Activated T-helper 1 cell treated with Interleukin-2 at 50 U/mL for 16 hours (primary cell): Measurements from ENCODE around the gene PROX2.
A peak's percentile ranks its signal among the peaks of the same experiment; 100 is the strongest.

Experiments used
- DNase-seq: peaks from one replicate; pipeline ENCODE4 v3.0.0-alpha.2; 2020; ENCODE audit warnings: low read depth

Gene PROX2

GRCh38 chr14:74875941-74876913 is at the start of gene PROX2:
PROX2 (minus strand) TSS chr14:74876145; CDS start chr14:74863834, 12,311 bp downstream.
- peak; percentile 7 for DNase-seq

DNA sequence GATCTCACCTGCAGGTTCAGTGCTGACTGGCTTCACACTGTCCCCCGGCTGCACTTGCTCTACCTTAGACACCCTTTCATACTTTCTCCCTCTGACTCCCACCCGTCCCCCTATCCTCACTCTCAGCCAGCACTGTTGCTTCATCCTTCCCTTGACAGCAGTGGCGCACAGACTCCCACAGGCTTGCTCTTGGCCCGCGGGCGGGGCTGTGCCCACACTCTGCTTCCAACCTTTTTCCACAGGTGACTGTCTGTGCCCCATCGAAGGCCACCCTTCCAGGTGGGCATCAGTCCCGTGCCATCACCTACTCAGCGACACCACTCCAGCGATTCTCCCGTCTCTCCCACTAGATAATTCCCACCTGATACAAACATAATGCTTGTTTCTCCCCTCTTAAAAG is 48.1 kb upstream of the PROX2 start:
- DNase-seq, result no peak

GRCh38 chr14:74922752-74923401 is 46.9 kb upstream of the PROX2 start, which contains the start of gene RPS6KL1:
RPS6KL1 (minus strand) TSS chr14:74923260; CDS start chr14:74921541, 1,719 bp downstream.
- DNase-seq, result peak; percentile 51

- no peak for DNase-seq
Observed at GRCh38 chr14:74921987-74922751, 46.2 kb upstream of the PROX2 start.

GRCh38 chr14:74921053-74921620 is 45.2 kb upstream of the PROX2 start:
- DNase-seq, result no peak

DNA sequence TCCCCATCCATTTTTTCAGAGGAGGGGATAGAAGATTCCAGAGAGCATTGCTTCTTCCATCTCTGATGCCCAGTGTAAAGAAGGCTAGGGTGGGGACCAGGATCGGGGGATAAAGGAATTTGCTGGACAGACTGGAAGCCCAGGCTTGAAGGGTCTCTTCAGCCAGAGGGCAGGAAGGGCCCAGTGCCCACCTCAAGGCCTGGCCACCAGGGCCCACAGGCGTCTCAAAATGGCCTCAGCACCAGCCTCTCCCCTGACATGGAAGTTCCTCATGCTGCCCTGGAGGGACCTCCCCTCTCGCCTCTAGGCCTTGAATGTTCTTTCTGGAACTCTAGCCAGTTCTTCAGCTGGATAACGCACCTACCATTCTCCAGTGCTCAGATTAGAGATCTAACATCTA is 44.3 kb upstream of the PROX2 start:
- DNase-seq, result no peak

DNA sequence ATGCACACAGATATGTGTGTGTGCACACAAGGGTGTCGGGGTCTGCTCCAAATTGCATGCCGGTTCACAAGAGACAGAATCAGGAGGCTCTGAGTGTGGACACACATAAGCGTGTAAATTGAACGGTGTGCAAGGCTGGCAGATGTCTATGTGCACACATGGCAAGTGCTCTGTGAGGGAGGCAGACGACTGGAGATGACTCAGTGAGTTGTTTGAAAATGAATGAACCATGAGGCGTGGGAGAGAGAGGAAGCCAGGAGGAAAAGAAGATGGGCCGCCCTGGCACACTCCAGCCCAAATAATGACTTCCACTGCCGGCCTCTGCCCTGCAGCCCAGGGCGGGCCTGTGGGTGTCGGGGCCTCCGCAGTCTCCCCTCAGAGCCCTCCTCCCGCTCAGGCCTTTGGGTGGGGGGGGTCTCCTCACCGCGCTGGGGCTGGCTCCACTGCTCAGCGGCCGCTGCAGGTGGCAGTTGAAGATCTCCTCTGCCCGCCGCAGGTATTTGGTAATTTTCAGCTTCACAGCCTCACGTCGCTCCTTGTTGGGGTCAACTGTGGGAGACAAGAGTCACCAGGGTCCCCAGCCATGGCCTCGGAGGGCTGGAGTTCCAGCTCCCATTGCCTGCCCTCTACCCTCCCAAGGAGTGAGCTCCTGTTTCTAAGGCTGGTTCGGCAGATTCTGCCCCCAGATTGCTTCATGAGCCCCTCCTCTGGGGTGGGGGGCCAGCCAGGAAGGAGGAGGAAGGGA is 43.6 kb upstream of the PROX2 start:
- DNase-seq, result no peak

- DNase-seq, result no peak
Observed at GRCh38 chr14:74918380-74918779, 42.4 kb upstream of the PROX2 start.

DNA sequence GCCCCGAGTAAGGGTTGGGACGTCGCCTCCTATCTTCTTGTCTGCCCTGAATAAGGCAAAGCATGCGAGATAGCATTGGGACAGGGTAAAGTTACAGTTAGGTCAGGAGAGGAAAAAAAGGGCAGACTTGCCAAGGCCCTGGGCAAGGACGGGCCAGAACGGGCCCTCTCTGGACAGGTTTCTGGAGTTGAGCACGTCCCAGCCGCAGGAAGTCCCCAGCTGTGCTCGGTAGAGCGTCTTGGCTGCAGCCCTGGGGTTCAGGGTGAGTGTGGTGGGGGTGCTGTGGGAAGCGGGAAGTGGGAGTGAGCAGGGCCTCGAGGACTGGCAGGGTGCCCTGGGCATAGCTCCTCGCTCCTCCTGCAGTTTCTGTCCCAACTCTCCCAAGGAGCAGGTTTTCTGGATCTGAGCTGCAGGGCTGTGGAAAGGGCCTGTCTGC is 41.7 kb upstream of the PROX2 start:
- no peak for DNase-seq

GRCh38 chr14:74917178-74917543 is 41.2 kb upstream of the PROX2 start:
- DNase-seq, result no peak

- DNase-seq, result no peak
Observed at GRCh38 chr14:74915826-74916225, 39.9 kb upstream of the PROX2 start.

DNA sequence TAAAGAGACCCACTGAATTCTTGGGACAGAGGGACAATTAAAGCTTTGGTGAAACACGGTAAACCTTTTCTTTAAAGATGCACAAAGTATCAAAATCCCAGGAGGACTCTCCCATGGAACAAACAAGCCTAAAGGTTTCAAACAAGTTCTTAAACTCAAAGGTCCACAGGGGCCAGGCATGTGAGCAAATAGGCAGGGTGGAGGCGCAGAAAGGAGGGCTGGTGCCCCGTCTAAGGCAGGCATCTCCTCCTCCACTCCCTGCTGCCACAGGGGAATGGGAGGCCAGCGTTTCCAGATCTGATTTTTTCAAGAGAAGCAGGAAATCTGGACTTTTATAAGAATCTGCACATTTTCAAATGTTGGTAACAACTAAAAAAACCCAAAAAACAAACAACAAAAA is 39.5 kb upstream of the PROX2 start:
- DNase-seq, result no peak

GRCh38 chr14:74913986-74914573 is 38.1 kb upstream of the PROX2 start:
- no peak for DNase-seq

- DNase-seq, result no peak
Observed at GRCh38 chr14:74913393-74913910, 37.5 kb upstream of the PROX2 start.

GRCh38 chr14:74912801-74913200 is 36.9 kb upstream of the PROX2 start:
- no peak for DNase-seq

GRCh38 chr14:74912111-74912510 is 36.2 kb upstream of the PROX2 start:
- DNase-seq, result no peak

DNA sequence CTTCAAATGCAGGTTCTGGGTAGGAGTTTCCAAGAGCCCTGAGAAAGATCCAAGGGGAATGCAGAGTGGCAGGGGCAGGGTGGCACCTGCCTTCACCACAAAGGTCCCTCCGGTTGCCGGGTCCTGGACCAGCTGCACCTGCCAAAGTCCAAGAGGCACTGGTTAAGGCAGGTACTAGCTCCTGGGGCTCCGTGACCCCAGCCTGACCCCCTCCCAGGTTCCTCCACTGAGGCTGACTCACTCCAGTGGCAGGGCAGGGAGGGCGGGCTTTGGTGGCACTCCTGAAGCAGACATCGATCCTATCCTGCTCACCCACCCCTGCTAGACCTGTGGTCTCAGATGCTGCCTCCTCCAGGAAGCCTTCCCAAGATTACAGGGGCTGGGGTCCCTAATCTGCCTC is 35.8 kb upstream of the PROX2 start:
- DNase-seq, result no peak

- no peak for DNase-seq
Observed at GRCh38 chr14:74911221-74911620, 35.3 kb upstream of the PROX2 start.

GRCh38 chr14:74910556-74910955 is 34.6 kb upstream of the PROX2 start:
- no peak for DNase-seq

DNA sequence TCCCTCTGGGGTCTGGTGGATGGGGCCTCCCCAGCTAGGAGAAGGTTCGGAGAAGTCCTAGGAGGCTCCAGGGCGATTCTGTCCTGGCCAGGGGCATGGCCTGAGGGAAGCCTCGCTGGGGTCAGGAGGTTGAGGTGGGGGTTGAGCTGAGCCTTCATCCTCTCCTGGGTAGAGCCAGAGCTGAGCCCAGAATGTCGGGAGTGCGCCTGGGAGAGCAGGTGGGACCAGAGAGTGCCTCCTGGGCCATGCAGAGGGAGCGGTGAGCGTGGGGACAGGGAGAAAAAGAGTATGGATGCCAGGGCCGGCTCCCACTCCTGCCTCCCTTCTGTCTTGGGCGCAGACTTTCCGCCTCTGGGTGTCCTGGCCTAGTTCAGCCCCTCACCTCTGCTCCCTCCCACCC is 34.0 kb upstream of the PROX2 start:
- DNase-seq, result no peak

DNA sequence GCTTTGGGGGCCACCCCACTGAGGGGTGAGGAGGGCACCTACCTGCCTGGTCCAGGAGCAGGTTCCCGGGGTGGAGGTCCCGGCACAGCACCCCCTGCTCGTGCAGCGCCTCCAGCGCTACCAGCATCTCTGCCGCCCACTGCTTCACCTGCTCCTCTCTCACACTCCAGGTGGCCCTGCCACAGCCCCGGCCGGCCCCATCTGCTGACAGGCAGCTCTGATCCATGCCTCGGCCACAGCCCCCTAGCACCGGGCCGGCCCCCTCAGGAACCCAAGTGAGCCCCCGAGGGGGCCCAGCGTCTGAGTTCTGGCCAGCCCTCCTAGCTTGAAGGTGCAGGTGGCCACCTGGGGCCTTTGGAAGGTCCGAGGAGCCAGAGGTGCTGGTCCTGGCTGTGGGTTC is 33.6 kb upstream of the PROX2 start:
- DNase-seq, result no peak
